Measurements from ENCODE around the gene ERAS.

ERAS gene

DNA sequence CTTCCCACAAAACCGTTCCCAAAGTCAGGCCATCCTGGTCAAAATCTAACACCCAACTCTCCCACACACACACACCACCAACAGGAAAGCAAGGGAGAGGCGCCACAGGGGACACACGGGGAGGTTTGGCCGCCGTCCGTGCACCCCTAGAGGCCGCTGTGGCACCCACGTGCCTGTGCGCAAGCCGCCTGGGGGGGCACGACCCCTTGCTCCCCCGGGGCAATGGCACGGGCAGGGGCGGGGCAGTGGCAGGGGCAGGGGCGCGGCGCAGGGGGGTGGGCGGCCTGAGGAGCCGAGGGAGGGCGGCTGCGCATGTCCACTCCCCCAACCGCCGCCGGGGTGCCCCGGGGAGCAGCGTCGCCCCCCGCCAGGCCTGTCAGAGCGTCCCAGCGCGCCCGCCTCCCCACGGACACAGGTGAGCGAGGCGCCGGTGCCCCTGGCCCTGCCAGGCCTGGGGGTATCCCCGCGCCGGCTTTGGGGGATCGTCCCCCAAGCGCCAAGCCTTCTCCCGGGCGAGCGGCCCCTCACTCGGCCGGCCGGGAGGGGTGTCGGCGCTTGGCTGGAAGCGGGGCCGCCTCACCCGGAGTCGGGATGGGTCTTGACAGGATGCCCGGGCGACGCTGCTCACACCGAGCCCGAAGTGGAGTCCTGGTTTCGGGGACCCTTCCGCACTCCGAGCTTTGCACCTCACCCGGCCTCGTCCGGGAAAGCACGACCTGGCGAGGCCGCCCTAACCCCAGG, at the start of gene ERAS:
Gene ERAS (plus strand): TSS at position 379 of the 741 bp plus-strand sequence. CDS start 2,611 bp downstream, outside the sequence.
- DNase-seq (ENCODE audit: low spot score): no peak

GRCh38 chrX:48776818-48777439, 49.4 kb upstream of the ERAS start:
- DNase-seq (ENCODE audit: low spot score): no peak

DNA sequence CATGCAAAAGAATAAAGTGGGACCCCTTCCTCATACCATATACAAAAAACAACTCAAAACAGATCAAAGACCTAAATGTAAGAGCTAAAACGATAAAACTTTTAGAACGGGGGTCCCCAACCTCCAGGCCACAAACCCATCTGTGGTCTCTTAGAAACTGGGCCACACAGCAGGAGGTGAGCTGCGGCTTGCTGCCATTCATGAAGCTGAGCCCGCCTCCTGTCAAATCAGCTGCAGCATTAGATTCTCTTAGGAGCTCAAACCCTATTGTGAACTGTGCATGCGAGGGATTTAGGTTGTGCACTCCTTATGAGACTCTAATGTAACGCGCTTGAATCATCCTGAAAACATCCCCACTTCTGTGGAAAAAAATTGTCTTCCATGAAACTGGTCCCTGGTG, 46.9 kb upstream of the ERAS start:
- no peak for DNase-seq (ENCODE audit: low spot score)

GRCh38 chrX:48781705-48782104, 44.6 kb upstream of the ERAS start:
- no peak for DNase-seq (ENCODE audit: low spot score)

GRCh38 chrX:48782216-48782615, 44.1 kb upstream of the ERAS start:
- no peak for DNase-seq (ENCODE audit: low spot score)

DNA sequence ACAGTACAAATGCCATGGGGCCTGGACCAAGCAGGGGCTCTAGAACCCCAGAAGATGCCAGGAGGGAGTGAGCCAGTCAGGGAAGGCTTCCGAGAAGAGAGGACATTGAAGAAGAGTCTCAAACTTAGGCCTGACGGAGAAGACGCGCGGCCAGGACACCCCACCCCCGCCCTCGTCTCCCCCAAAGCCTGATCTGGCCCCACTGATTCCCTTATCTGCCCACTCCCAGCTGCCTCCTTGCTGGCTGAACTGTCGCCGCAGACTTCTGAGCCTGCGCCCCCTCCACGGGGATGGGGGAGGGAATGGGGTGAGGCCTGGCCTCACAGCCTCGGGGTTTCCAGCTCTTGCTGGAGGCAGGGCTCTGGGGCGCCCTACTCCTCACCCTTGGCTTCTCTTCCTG, 43.5 kb upstream of the ERAS start:
- DNase-seq (ENCODE audit: low spot score): no peak

GRCh38 chrX:48784726-48785125, 41.6 kb upstream of the ERAS start:
- no peak for DNase-seq (ENCODE audit: low spot score)

DNA sequence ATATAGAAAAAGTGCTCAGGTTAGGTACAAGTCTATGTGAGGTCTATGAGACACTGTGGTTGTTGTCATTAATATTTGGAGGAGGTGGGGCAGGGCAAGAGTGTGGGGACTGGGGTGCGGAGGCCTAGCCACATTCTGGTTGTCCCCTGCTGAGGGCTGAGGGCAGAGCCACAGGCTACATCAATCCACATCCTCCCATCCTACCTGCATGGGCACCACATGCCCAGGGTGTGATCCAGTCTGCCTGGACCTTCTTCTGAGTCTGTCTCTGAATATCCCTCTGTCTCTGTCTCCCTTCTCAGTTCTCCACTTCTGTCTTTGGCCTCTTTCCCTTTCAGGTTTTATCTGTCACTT, 41.1 kb upstream of the ERAS start:
- no peak for DNase-seq (ENCODE audit: low spot score)

- no peak for DNase-seq (ENCODE audit: low spot score)
These were observed 40.6 kb upstream of the ERAS start for GRCh38 chrX:48785540-48786214.

- DNase-seq (ENCODE audit: low spot score): no peak
These were observed 39.9 kb upstream of the ERAS start, which contains the start of gene GATA1 for GRCh38 chrX:48786341-48786800. TSS of gene GATA1 (plus strand) at chrX:48786590. CDS start at chrX:48791110, 4,520 bp downstream.

DNA sequence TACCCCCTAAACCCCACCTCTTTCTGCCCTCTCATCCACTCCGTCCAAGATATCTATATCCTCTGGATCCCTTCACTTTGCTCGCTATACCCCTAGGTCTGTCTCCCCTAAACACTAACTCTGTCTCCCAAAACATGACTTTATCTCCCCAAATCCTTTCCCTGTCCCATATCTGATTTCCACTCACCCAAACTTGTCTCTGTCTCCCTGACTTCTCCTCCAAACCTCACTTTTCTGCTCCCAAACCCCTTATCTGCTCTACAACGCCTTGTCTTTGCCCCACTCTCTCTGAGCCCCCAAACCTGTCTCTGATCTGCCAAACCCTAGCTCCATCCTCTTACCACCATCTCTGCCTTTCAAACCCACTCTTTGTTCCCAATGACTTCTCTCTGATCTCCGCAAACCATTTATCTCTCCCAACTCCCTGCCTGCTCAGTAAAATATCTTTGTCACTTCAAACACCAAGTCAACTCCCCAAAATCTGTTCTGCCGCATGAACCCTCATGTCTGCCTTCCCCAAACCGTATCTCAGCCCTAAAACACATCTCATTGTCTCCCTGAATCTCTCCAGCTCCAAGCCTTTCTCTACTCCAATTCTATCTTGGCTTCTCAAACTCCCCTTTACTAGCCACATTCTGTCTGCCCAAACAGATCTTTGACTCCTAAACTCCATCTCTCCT, 39.3 kb upstream of the ERAS start:
- DNase-seq (ENCODE audit: low spot score): no peak

DNA sequence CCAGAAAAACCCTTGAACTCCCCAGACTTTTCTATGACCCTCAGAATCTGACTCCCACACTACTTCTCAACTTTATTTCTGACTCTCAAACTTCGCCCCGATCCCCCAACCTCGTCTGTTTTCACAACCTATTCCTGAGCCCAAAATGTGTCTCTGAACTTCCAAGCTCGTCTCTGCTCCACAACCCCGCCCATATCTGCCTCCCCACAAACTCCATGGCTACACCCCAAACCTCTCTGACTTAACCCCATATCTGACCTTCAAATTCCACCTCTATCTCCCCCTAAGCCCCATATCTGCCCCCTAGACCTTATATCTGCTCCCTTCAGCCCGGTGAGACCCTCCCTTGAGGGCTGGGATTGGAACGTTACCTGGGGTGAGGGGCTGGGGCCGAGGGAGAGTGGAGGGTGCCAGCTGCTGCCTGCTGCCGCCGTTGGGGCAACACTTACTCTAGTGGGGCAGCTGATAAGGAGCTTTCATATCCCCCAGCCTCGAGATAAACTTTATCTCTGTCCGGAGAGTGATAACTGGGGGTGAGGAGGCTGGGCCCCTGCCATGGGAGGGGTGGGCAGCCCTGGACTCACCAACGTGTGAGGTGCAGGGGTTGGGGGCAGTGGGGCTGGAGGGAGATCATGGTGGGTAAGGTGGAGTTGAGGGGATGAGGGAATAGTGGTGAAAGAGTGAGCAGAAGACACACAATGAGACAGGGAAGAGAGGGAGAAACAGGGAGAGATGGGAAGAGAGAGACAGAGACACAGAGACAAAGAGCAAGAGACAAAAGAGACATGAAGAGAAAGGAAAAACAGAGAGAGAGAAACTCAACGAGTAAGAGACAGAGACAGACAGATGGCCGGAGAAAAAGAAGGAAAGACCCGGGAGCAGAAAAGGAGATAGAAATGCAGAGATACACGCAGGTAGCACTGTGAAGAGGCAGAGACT, 38.5 kb upstream of the ERAS start:
- DNase-seq (ENCODE audit: low spot score): no peak

- no peak for DNase-seq (ENCODE audit: low spot score)
These were observed 36.7 kb upstream of the ERAS start for GRCh38 chrX:48789366-48790220.

- no peak for DNase-seq (ENCODE audit: low spot score)
These were observed 35.8 kb upstream of the ERAS start for GRCh38 chrX:48790477-48790876.

- DNase-seq (ENCODE audit: low spot score): no peak
These were observed 35.1 kb upstream of the ERAS start for GRCh38 chrX:48791063-48791820.

- DNase-seq (ENCODE audit: low spot score): no peak
These were observed 34.1 kb upstream of the ERAS start for GRCh38 chrX:48792219-48792618.

DNA sequence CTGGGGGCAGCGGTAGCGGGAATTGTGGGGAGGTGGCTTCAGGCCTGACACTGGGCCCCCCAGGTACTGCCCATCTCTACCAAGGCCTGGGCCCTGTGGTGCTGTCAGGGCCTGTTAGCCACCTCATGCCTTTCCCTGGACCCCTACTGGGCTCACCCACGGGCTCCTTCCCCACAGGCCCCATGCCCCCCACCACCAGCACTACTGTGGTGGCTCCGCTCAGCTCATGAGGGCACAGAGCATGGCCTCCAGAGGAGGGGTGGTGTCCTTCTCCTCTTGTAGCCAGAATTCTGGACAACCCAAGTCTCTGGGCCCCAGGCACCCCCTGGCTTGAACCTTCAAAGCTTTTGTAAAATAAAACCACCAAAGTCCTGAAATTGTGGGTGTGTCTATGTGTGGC, 32.4 kb upstream of the ERAS start:
- DNase-seq (ENCODE audit: low spot score): no peak

GRCh38 chrX:48794340-48794910, 31.9 kb upstream of the ERAS start:
- no peak for DNase-seq (ENCODE audit: low spot score)

GRCh38 chrX:48794911-48795515, 31.3 kb upstream of the ERAS start:
- DNase-seq (ENCODE audit: low spot score): peak; percentile 58

Data from AG08396 (cell line).